GM19043 (cell line): ENCODE measurements around the gene ZNF318.

Experiments
- ATAC-seq: cut with Tn5 transposase; IDR thresholded peaks from one replicate; pipeline ENCODE4 v1.9.1; 2021; ENCODE audit warnings: low read depth; ENCODE audit not compliant: unreplicated experiment

Gene ZNF318

GRCh38 chr6:43287717-43288679, 81.4 kb downstream of the ZNF318 start:
- no peak for ATAC-seq

- ATAC-seq: no peak
Observed at GRCh38 chr6:43286980-43287716, 82.3 kb downstream of the ZNF318 start.

GRCh38 chr6:43286456-43286979, 82.9 kb downstream of the ZNF318 start:
- ATAC-seq: no peak
